HG03095 (cell line): ENCODE results near the gene GALK2.

ENCODE experiments used
- ATAC-seq: cut with Tn5 transposase; IDR thresholded peaks from one replicate; pipeline ENCODE4 v1.9.1; 2021; ENCODE audit warnings: moderate library complexity; ENCODE audit not compliant: unreplicated experiment

Gene GALK2

GRCh38 chr15:49169880-49170597, at the start of gene GALK2:
GALK2 (plus strand) TSS chr15:49170247; CDS start chr15:49170323, 76 bp downstream.
- peak; percentile 93 for ATAC-seq

GRCh38 chr15:49120832-49121231, 49.2 kb upstream of the GALK2 start:
- no peak for ATAC-seq

GRCh38 chr15:49121901-49122300, 48.1 kb upstream of the GALK2 start:
- no peak for ATAC-seq

- ATAC-seq: no peak
Observed at GRCh38 chr15:49122541-49123062, 47.4 kb upstream of the GALK2 start.

GRCh38 chr15:49124371-49124770, 45.7 kb upstream of the GALK2 start:
- no peak for ATAC-seq

GRCh38 chr15:49131403-49131802, 38.6 kb upstream of the GALK2 start:
- ATAC-seq: no peak

GRCh38 chr15:49134683-49135341, 35.2 kb upstream of the GALK2 start:
- no peak for ATAC-seq

GRCh38 chr15:49135342-49135857, 34.6 kb upstream of the GALK2 start:
- no peak for ATAC-seq

GRCh38 chr15:49135911-49136310, 34.1 kb upstream of the GALK2 start:
- ATAC-seq: no peak

- no peak for ATAC-seq
Observed at GRCh38 chr15:49137861-49138260, 32.2 kb upstream of the GALK2 start.

- ATAC-seq: no peak
Observed at GRCh38 chr15:49145651-49146609, 24.1 kb upstream of the GALK2 start.

GRCh38 chr15:49148298-49148697, 21.7 kb upstream of the GALK2 start:
- ATAC-seq: no peak

GRCh38 chr15:49148727-49149126, 21.3 kb upstream of the GALK2 start:
- ATAC-seq: no peak

- no peak for ATAC-seq
Observed at GRCh38 chr15:49151831-49152230, 18.2 kb upstream of the GALK2 start.

GRCh38 chr15:49152552-49153312, 17.3 kb upstream of the GALK2 start:
- ATAC-seq: no peak

GRCh38 chr15:49154359-49154758, 15.7 kb upstream of the GALK2 start:
- no peak for ATAC-seq

GRCh38 chr15:49154799-49155109, 15.3 kb upstream of the GALK2 start:
- no peak for ATAC-seq

GRCh38 chr15:49155110-49155833, 14.8 kb upstream of the GALK2 start, which contains the start of gene COPS2:
COPS2 (minus strand) TSS chr15:49155599; CDS start chr15:49155578, 21 bp downstream.
- ATAC-seq: peak; percentile 87

- no peak for ATAC-seq
Observed at GRCh38 chr15:49155834-49156627, 14.0 kb upstream of the GALK2 start.
